ENCODE data around the gene HVCN1.

DNA sequence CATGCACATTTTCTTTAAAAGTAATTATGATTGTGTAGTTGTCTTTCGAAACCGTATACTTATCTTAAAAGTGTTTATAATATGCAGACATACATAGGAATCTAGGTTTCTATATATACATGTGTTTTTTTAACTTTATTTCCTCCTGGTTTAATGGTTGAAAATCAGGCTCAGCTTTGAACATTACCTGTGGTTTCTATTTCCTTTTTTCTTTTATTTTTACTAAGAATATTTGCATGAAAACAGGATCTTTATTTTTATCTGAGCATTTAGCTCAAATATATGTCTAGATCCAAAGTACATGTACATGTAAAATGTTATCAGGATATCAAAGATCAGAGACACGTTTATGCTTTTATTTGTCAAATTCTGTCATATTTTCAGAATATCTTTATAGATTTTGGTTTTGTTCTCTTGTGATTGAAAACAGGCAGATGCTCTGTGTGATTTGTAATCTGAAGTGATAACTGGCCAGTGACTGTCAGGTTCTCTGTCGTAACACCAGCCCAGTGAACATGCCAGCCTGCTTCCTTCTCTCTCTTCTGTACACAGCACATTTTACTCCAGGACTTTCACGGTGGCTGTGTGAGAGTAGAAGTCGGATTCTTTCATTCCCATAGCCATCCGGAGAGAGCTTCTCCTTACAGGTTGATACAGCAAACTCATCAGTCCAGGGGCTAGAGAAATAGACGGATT, 61.3 kb downstream of the HVCN1 start:
- TF ChIP-seq, protein P1, sequence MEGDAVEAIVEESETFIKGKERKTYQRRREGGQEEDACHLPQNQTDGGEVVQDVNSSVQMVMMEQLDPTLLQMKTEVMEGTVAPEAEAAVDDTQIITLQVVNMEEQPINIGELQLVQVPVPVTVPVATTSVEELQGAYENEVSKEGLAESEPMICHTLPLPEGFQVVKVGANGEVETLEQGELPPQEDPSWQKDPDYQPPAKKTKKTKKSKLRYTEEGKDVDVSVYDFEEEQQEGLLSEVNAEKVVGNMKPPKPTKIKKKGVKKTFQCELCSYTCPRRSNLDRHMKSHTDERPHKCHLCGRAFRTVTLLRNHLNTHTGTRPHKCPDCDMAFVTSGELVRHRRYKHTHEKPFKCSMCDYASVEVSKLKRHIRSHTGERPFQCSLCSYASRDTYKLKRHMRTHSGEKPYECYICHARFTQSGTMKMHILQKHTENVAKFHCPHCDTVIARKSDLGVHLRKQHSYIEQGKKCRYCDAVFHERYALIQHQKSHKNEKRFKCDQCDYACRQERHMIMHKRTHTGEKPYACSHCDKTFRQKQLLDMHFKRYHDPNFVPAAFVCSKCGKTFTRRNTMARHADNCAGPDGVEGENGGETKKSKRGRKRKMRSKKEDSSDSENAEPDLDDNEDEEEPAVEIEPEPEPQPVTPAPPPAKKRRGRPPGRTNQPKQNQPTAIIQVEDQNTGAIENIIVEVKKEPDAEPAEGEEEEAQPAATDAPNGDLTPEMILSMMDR (IDR thresholded peaks at IDR 0.05 in 4 of 5, conservative IDR thresholded peaks at IDR 0.05 in 1 of 5) = no peak
- TF ChIP-seq POLR2A (IDR thresholded peaks at IDR 0.05) = no peak
